ENCODE measurements around the gene CTBS.
"Not testable (repeated sequence)": the region's sequence is repeated elsewhere in the genome, so short reads cannot be mapped to it uniquely, and the experiment has no call there.

Gene CTBS, protein sequence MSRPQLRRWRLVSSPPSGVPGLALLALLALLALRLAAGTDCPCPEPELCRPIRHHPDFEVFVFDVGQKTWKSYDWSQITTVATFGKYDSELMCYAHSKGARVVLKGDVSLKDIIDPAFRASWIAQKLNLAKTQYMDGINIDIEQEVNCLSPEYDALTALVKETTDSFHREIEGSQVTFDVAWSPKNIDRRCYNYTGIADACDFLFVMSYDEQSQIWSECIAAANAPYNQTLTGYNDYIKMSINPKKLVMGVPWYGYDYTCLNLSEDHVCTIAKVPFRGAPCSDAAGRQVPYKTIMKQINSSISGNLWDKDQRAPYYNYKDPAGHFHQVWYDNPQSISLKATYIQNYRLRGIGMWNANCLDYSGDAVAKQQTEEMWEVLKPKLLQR

GRCh38 chr1:84573967-84574842 is at the start of gene CTBS:
CTBS (minus strand) TSS chr1:84574440; CDS start chr1:84574415, 25 bp downstream.
- peak; percentile 85 for DNase-seq (ENCODE audit: low spot score)

GRCh38 chr1:84621553-84621952 is 47.3 kb upstream of the CTBS start:
- no peak for DNase-seq (ENCODE audit: low spot score)

DNA sequence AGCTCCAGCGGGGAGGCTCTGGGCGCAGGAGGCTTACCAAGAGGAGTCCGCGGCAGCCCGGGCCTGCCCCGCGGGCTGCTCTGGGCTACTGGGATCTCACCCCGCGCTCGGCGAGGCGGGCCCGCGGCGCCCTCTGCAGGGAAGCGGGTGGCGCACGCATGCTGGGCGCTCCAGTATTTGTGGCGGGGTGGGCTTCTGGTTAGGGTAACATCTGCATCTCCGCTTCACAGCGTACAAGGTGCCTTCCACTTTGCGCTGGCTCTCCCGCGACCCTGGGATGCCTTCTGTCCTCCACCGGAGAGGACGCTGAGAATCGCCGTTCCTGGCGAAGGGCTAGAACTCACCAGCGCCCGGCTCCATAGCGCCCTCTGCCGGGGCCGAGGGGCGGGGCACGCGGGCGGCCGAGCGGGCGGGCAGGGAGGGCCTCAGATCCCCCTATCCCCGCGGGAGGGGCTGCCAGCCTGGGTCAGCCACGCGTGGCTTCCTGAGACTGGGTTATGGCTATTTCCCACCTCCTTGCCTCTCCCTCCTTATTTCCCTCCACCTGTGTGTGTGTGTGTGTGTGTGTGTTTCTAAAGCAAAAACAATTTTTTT is 46.6 kb upstream of the CTBS start:
- DNase-seq (ENCODE audit: low spot score) = peak; percentile 81

GRCh38 chr1:84619383-84620102 is 45.3 kb upstream of the CTBS start:
- DNase-seq (ENCODE audit: low spot score) = peak; percentile 13

DNA sequence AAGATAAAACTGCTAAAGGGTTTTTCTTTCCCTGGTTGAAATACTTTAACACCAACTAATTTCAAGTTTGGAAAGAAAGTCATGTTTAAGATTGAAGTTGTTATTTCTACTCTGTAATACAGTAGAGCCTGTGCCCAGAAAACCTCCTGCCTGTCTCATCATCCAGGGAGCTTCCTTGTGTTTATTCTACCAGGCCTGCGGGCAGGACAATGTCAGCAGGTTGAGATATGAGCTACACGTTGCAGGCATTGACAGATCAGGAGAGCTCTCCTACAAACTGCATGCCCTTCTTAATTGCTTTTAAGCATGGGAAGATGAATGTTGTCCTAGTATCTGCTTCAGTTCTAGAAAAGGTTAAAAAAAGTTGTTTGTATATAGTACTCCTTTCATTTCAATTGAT is 43.1 kb upstream of the CTBS start:
- no peak for DNase-seq (ENCODE audit: low spot score)

- no peak for DNase-seq (ENCODE audit: low spot score)
Measured at GRCh38 chr1:84615790-84616189, 41.5 kb upstream of the CTBS start.

GRCh38 chr1:84613887-84614286 is 39.6 kb upstream of the CTBS start:
- no peak for DNase-seq (ENCODE audit: low spot score)

DNA sequence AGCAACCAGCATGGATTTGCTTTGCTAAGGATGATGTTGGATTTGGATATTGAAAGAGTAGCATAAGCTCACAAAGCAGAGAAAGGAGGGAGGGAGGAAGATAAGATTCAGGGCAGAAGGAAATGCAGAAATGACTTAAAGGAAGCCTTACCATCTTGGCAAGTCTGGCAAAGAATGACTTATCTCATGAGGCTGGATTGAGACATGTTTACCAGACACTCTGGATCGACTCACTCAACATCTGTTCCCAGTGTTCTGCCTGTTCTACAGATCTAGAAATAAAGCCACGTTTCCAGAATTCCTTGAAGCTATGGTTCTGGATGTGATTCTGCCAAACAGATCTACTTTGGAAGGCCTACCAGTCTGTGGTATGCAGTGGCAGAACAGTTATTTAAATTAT is 38.8 kb upstream of the CTBS start:
- no peak for DNase-seq (ENCODE audit: low spot score)

DNA sequence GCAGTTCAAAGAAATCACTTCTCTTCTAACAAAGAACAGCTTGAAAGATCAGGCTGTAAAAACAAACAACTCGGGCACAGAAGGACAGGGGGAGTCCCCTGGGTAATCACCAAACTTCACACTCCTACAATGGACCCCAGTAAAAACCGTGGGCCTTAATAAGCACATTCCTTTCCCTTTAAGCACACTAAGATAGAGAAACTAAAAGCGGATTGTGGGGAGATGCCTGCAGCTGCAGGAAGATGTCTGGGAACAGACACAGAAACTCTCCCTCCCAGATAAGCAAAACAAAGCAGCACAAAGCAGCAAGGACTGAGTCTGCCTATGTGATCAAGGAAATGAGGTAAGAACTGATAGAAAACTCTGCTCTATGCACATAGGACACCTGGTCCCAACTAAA is 37.6 kb upstream of the CTBS start:
- no peak for DNase-seq (ENCODE audit: low spot score)

- no peak for DNase-seq (ENCODE audit: low spot score)
Measured at GRCh38 chr1:84611091-84611490, 36.9 kb upstream of the CTBS start.

GRCh38 chr1:84606977-84607376 is 32.7 kb upstream of the CTBS start:
- no peak for DNase-seq (ENCODE audit: low spot score)

- no peak for DNase-seq (ENCODE audit: low spot score)
Measured at GRCh38 chr1:84605157-84605556, 30.9 kb upstream of the CTBS start.

GRCh38 chr1:84603941-84604830 is 29.9 kb upstream of the CTBS start:
- no peak for DNase-seq (ENCODE audit: low spot score)

DNA sequence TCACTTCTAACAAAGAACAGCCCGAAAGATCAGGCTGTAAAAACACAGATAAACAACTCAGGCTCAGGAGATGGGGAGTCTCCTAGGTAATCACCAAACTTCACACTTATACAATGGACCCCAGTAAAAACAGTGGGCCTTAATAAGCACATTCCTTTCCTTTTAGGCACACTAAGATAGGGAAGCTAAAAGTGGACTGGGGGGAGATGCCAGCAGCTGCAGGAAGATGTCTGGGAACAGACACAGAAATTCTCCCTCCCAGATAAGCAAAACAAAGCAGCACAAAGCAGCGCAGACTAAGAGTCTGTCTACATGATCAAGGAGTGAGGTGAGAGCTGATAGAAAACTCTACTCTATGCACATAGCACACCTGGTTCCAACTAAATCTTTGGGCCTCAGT is 29.0 kb upstream of the CTBS start:
- no peak for DNase-seq (ENCODE audit: low spot score)

DNA sequence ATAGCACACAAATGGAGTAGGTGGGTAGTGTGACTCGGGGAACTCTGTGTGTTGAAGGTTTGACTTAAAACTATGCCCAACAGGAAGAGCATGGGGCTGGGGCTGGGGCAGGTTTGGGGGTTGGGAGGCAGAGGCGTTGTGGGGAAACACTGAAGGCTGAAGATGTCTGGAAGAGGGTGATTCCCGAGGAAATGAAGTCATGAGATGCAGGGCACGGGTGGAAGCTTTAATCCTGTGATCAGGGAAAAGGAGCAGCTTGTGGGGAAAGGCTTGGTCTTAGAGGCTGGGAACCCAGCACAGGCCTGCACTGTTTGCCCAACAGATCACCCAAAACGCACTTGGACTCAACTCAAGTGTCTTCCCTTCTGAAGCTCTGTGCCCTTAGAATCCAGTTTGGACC is 26.6 kb upstream of the CTBS start:
- DNase-seq (ENCODE audit: low spot score) = no peak

- DNase-seq (ENCODE audit: low spot score) = no peak
Measured at GRCh38 chr1:84598846-84599741, 24.9 kb upstream of the CTBS start.

DNA sequence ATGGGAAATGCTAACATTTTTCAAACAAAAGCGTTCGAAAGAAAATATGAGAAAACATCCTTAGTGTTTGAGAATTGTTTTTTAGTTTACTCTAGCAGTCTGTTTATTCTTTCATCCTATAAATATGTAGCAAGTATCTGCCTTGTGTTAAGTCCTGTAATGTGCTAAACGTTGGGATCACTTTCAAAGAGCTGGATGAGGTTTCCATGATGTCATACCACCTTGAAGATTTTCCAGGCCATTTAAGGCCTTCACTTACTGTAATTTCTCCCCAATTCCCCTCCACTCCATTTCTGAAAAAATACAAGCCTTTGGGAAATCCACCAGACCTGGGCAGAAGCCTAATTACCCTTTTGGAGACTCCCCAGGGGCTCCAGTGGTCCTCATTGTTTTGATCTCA is 24.2 kb upstream of the CTBS start:
- no peak for DNase-seq (ENCODE audit: low spot score)

- DNase-seq (ENCODE audit: low spot score) = no peak
Measured at GRCh38 chr1:84597011-84597410, 22.8 kb upstream of the CTBS start.

GRCh38 chr1:84594959-84595358 is 20.7 kb upstream of the CTBS start:
- not testable (repeated sequence) for DNase-seq (ENCODE audit: low spot score)

- no peak for DNase-seq (ENCODE audit: low spot score)
Measured at GRCh38 chr1:84587099-84587498, 12.9 kb upstream of the CTBS start.
